Endodermal cell (in vitro differentiated cells): Measurements from ENCODE around the gene HIRIP3. TPM values are rescaled to one million over a fixed set of nuclear protein-coding genes. Genes with fewer than 3 reads are reported as not detected.
"Not testable (repeated sequence)": the region's sequence is repeated elsewhere in the genome, so short reads cannot be mapped to it uniquely, and the experiment has no call there.

Source experiments
- DNase-seq: peaks from one replicate; pipeline ENCODE4 v3.0.0-alpha.2; 2017
- H3K27ac ChIP-seq: 2 replicates; pipeline ENCODE4 v1.5.1; 2013; ENCODE audit warnings: mild to moderate bottlenecking, low read depth, low read length, moderate library complexity
- H3K27me3 ChIP-seq: 2 replicates; pipeline ENCODE4 v1.6.1; 2013; ENCODE audit warnings: mild to moderate bottlenecking, low read length, moderate library complexity; ENCODE audit not compliant: insufficient read depth, control insufficient read depth, poor library complexity, severe bottlenecking
- H3K36me3 ChIP-seq: 2 replicates; pipeline ENCODE4 v1.7.0; 2013; ENCODE audit warnings: mild to moderate bottlenecking, low read length, moderate library complexity; ENCODE audit not compliant: control insufficient read depth, insufficient read depth
- H3K4me1 ChIP-seq: one replicate; pipeline ENCODE4 v1.7.0; 2013; ENCODE audit warnings: low read length; ENCODE audit not compliant: control insufficient read depth, insufficient read depth
- H3K4me3 ChIP-seq: 2 replicates; pipeline ENCODE4 v1.5.1; 2013; ENCODE audit warnings: mild to moderate bottlenecking, low read length, moderate library complexity
- H3K9ac ChIP-seq: 2 replicates; pipeline ENCODE4 v1.6.1; 2013; ENCODE audit warnings: mild to moderate bottlenecking, low read length, moderate library complexity; ENCODE audit not compliant: poor library complexity, severe bottlenecking; ENCODE audit errors: extremely low read depth
- H3K9me3 ChIP-seq: 2 replicates; pipeline ENCODE4 v1.6.1; 2013; ENCODE audit warnings: mild to moderate bottlenecking, low read length, moderate library complexity; ENCODE audit not compliant: control insufficient read depth
- H3K27ac Mint-ChIP-seq: 2 replicates; pipeline ENCODE4 v1.8.0; 2020; ENCODE audit warnings: mixed read lengths
- H3K27me3 Mint-ChIP-seq: 2 replicates; pipeline ENCODE4 v1.8.0; 2021; ENCODE audit warnings: mild to moderate bottlenecking, mixed read lengths; ENCODE audit not compliant: insufficient read depth
- H3K36me3 Mint-ChIP-seq: 2 replicates; pipeline ENCODE4 v1.8.0; 2020; ENCODE audit warnings: low read depth, mixed read lengths
- H3K4me1 Mint-ChIP-seq: 2 replicates; pipeline ENCODE4 v1.8.0; 2020; ENCODE audit warnings: mixed read lengths
- H3K4me3 Mint-ChIP-seq: 2 replicates; pipeline ENCODE4 v1.8.0; 2020; ENCODE audit warnings: mild to moderate bottlenecking, moderate library complexity, mixed read lengths
- H3K9me3 Mint-ChIP-seq: 2 replicates; pipeline ENCODE4 v1.8.0; 2020; ENCODE audit warnings: mild to moderate bottlenecking, mixed read lengths
- WGBS, 2 experiments: methylation state at CpG; one replicate each; pipeline versions ENCODE4 v1.1.5 to v1.1.7; 2013; ENCODE audit warnings: missing lambda C conversion rate in 2 of 2, mixed read lengths in 1 of 2; ENCODE audit not compliant: insufficient coverage in 1 of 2, insufficient read length in 1 of 2; 5-methylcytosine and 5-hydroxymethylcytosine counted together
- total RNA-seq, 2 donors: library from RNA; stranded (reverse); fragmentation: NEBNext Ultra II Directional in 1 of 2; extraction: Animal tissue kit (Norgen Biotek cat#: 25700) in 1 of 2; gene quantifications; 2 replicates in 1 of 2; 3 replicates in 1 of 2; pipeline ENCODE4 v1.2.1, GENCODE V29; 2021
- TF ChIP-seq, protein P1 (sequence below): fragments of 200-600 bp; sonication (generic); conservative IDR thresholded peaks from 2 replicates; pipeline ENCODE4 v1.5.0; 2021; ENCODE audit warnings: antibody characterized with exemption, mild to moderate bottlenecking

Gene HIRIP3
- total RNA-seq, 2 donors from 2014 or later = 9.4 to 13.9 TPM

- H3K27me3 ChIP-seq = no peaks in the 10 kb centered on the region
- DNase-seq = no peak
- H3K9me3 Mint-ChIP-seq = no peaks in the 10 kb centered on the region
- H3K36me3 Mint-ChIP-seq = no peaks in the 10 kb centered on the region
- H3K36me3 ChIP-seq = no peaks in the 10 kb centered on the region
- H3K27me3 Mint-ChIP-seq = peaks cover 8% of the 10 kb centered on the region
- H3K4me1 Mint-ChIP-seq = no peaks in the 10 kb centered on the region
- H3K4me3 ChIP-seq = no peak overlapping the region
- H3K9ac ChIP-seq = no peak overlapping the region
- H3K4me1 ChIP-seq = no peaks in the 10 kb centered on the region
- 90 to 95% methylated on average over 8 to 11 of the region's 11 CpGs for WGBS, 2 experiments
- H3K9me3 ChIP-seq = no peaks in the 10 kb centered on the region
- H3K27ac Mint-ChIP-seq = no peak overlapping the region
- no peak overlapping the region for H3K27ac ChIP-seq
- H3K4me3 Mint-ChIP-seq = no peak overlapping the region
- TF ChIP-seq, protein P1, sequence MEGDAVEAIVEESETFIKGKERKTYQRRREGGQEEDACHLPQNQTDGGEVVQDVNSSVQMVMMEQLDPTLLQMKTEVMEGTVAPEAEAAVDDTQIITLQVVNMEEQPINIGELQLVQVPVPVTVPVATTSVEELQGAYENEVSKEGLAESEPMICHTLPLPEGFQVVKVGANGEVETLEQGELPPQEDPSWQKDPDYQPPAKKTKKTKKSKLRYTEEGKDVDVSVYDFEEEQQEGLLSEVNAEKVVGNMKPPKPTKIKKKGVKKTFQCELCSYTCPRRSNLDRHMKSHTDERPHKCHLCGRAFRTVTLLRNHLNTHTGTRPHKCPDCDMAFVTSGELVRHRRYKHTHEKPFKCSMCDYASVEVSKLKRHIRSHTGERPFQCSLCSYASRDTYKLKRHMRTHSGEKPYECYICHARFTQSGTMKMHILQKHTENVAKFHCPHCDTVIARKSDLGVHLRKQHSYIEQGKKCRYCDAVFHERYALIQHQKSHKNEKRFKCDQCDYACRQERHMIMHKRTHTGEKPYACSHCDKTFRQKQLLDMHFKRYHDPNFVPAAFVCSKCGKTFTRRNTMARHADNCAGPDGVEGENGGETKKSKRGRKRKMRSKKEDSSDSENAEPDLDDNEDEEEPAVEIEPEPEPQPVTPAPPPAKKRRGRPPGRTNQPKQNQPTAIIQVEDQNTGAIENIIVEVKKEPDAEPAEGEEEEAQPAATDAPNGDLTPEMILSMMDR = no peak
These were observed 28.2 kb upstream of the HIRIP3 start for GRCh38 chr16:30023586-30023985.

- no peaks in the 10 kb centered on the region for H3K9me3 ChIP-seq
- no peaks in the 10 kb centered on the region for H3K36me3 ChIP-seq
- no peak for DNase-seq
- no peak within 1 kb of the TSS for H3K27ac ChIP-seq
- no peaks in the 10 kb centered on the region for H3K36me3 Mint-ChIP-seq
- peaks cover 8% of the 10 kb centered on the region for H3K27me3 Mint-ChIP-seq
- no peak within 1 kb of the TSS for H3K4me3 ChIP-seq
- no peaks in the 10 kb centered on the region for H3K4me1 Mint-ChIP-seq
- H3K4me3 Mint-ChIP-seq = no peak within 1 kb of the TSS
- no peak within 1 kb of the TSS for H3K27ac Mint-ChIP-seq
- WGBS, 2 experiments = 92 to 93% methylated on average over 2 to 6 of the region's 6 CpGs
- H3K9ac ChIP-seq = no peak within 1 kb of the TSS
- no peaks in the 10 kb centered on the region for H3K9me3 Mint-ChIP-seq
- TF ChIP-seq, protein P1 = no peak
- no peaks in the 10 kb centered on the region for H3K27me3 ChIP-seq
- H3K4me1 ChIP-seq = no peaks in the 10 kb centered on the region
These were observed 27.5 kb upstream of the HIRIP3 start, which contains the start of gene C16orf92 for GRCh38 chr16:30022887-30023286. Gene C16orf92 (plus strand): TSS chr16:30023198. CDS start chr16:30023341, 143 bp downstream.

- TF ChIP-seq, protein P1 = no peak
- no peak overlapping the region for H3K4me3 Mint-ChIP-seq
- DNase-seq = no peak
- peaks cover 7% of the 10 kb centered on the region for H3K27me3 Mint-ChIP-seq
- no peak overlapping the region for H3K27ac ChIP-seq
- H3K4me3 ChIP-seq = no peak overlapping the region
- no peaks in the 10 kb centered on the region for H3K27me3 ChIP-seq
- 64 to 83% methylated on average over 2 to 4 of the region's 4 CpGs for WGBS, 2 experiments
- no peaks in the 10 kb centered on the region for H3K4me1 Mint-ChIP-seq
- H3K9me3 ChIP-seq = no peaks in the 10 kb centered on the region
- no peak overlapping the region for H3K27ac Mint-ChIP-seq
- no peaks in the 10 kb centered on the region for H3K36me3 Mint-ChIP-seq
- no peaks in the 10 kb centered on the region for H3K9me3 Mint-ChIP-seq
- H3K9ac ChIP-seq = no peak overlapping the region
- no peaks in the 10 kb centered on the region for H3K4me1 ChIP-seq
- no peaks in the 10 kb centered on the region for H3K36me3 ChIP-seq
These were observed 23.3 kb upstream of the HIRIP3 start for GRCh38 chr16:30018731-30019158.

- not testable (repeated sequence) for H3K4me1 Mint-ChIP-seq, H3K9me3 Mint-ChIP-seq, H3K27ac ChIP-seq, H3K27me3 Mint-ChIP-seq, H3K4me1 ChIP-seq, DNase-seq, H3K36me3 Mint-ChIP-seq, H3K27me3 ChIP-seq, H3K4me3 ChIP-seq, H3K27ac Mint-ChIP-seq, H3K4me3 Mint-ChIP-seq, H3K9ac ChIP-seq, H3K9me3 ChIP-seq, H3K36me3 ChIP-seq
- 98 to 100% methylated on average over 1 to 2 of the region's 4 CpGs for WGBS, 2 experiments
These were observed 22.5 kb upstream of the HIRIP3 start for GRCh38 chr16:30017937-30018336.
